Effector CD8-positive, alpha-beta T cell (primary cell): ENCODE measurements around the gene NRL.

Experiments
- DNase-seq: peaks from one replicate; lab custom pipeline; 2025; lab: John Stamatoyannopoulos, UW

Gene NRL

DNA sequence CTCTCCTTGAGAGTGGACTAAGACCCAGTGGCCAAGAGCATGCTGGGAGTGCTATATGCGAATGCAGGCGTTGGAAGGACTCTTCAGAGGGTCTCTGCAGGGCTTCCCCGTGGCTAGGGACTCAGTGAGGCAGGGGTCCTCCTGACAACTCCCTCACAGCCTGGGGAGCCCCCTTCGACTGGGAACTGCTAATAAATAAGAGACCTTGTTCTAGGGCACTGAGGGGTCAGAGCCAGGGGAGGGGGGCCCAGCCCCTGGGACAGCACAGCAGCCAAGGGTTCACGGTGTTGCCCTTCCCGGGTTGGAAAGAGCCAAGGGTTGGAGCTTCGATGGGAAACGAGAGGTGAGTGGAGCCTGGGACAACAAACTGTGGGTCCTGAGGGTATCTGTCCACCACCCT is 49.3 kb downstream of the NRL start:
- no peak for DNase-seq

DNA sequence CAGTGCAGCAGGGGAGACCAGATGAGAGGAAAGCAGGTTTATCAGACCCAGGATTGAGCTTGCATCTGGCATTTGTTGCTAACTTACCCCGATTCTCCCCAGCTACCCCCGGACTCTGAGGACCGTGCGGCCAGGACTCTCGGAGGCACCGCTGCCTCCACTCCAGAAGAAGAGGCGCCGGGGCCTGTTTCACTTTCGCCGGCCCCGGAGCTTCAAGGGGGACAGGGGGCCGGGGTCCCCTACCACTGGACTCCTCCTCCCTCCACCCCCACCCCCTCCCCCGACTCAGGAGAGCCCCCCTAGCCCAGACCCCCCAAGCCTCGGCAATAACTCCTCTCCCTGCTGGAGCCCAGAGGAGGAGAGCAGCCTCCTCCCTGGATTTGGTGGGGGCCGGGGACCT is 49.9 kb downstream of the NRL start:
- no peak for DNase-seq

DNA sequence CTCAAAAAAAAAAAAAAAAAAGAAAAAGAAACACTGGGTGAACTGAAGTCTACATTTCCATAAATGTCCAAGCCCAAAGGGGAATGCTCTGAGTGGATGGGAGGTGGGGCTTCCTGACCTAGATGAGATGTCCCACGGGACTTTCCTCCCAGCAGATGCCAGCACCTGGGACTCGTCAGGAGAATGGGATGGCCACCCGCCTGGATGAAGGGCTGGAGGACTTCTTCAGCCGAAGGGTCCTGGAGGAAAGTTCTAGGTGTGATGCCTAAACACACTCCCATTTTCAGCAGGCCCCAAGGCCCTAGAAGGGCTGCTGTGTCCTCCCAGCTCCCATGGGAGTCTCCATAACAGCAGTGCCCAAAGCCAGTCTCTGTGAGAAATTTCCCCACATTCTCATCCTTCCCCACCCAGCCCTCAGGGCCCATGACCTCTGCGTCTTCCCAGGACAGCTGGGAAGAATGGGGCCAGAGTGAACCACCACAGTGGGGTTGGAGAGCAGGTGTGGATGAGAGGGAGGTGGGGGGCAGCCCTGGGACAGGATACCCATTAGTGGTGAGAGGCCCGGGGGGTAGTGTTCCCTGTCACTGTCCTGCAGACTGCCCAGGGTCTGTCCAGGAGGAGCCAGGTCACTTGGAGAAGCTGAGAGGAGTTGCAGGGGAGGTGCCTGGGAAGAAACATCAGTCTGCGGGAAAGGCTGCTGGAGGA is 50.5 kb downstream of the NRL start:
- DNase-seq, result no peak

DNA sequence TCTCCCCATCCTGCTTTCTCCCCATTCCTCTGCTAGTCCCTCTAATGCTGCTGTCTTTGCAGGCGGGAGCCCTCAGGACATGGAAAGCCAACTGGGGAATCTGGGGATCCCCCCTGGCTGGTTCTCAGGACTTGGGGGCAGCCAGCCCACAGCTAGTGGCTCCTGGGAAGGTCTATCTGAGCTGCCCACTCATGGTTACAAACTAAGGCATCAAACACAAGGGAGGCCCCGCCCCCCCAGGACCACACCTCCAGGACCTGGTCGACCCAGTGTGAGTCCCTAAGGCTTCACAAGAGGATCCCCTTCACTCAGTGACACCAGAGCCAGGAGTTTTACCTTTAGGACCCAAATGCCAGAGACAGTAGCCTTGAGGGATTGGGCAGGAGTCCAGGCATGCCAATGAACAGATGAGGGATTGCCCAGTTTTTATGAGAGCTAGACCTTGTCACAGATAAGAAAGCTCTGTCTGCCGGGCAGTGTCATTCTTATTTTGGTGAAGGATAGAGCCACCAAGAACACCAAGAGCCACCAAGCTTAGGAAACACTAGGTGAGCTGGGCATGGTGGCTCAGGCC is 51.4 kb downstream of the NRL start:
- no peak for DNase-seq

DNA sequence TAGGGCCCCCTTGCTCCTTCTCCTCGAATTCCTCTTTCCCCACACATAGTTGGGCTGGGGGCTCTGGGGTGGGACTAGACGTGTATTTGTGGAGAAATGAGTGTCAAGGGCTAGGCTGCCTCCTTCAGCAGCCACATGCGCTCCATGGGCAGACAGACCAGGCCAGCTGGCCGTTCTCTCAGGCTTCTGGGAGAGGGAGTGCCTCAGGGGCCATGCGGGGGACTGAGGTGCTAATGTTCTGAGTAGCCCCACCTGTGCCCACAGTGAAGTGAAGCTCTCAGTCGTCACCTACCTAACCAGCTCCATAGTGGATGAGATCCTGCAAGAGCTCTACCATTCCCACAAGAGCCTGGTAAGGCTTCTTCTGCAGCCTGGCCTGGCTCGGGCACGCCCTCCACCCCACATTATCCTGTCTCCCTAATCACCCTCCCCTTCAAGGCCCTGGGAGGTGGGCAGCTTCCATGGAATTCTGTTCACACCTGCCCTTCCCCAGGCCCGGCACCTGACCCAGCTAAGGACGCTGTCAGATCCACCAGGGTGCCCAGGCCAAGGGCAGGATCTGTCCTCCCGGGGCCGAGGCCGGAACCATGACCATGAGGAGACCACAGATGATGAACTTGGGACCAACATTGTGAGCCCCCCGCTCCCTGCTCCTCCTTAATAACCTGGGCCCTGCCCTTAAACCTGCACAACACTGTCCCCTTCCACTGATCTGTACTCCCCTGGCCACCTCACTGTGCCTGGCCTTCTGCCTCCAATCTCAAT is 52.4 kb downstream of the NRL start:
- no peak for DNase-seq

DNA sequence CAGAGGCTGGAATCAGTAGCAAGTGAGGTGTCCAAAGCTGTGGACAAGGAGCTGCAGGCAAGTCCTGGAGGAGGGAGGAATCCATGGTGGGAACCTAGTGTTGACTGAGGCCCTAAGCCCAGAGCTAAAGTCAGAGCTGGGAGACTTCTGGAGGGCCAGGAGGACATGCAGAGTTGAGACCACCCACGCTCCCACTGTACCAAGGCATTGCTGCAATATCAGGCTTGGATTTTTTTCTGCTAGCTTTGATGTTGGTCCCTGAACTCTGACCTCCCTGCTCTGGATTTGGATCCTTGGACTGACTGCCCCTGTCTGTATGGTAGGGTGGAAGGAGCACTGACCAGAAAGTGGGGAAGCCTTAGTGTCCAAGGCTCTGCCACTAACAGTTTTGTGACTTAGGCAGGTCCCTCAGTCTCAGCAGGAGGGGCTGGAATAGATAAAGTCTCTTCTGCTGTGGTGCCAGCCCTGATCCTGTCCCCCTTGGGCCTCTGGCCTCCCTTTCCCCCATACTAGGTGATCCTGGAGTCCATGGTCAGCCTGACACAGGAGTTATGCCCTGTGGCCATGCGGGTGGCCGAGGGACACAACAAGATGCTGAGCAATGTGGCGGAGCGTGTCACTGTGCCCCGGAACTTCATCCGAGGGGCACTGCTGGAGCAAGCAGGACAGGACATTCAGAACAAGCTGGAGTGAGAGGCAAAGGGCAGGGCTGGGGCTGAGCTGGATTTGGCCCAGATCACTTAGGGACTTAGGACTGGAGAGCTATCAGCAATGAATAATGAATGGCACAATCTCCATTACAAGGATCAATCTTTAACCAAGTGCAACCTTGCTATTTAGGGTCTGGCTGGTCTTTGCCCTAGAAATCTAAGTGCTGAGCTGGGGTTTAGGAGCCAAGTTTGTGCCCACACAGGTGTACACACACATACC is 53.5 kb downstream of the NRL start:
- no peak for DNase-seq

DNA sequence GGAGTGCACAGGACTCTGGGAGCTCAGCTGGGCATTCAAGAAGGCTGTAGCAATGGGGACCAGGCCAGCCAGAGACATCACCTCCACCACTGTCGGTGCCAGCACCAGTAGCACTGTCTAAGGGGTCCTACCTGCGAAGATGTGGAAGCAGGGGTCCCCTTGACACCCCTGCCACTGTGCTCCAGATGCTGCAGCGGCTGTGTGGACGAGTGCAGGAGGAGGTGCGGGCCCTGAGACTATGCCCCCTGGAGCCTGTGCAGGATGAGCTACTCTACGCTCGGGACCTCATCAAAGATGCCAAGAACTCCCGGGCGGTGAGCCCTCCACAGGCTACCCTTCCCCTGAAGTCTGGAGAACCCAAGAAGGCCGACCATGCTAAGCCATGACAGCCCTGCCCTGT is 54.3 kb downstream of the NRL start:
- no peak for DNase-seq

DNA sequence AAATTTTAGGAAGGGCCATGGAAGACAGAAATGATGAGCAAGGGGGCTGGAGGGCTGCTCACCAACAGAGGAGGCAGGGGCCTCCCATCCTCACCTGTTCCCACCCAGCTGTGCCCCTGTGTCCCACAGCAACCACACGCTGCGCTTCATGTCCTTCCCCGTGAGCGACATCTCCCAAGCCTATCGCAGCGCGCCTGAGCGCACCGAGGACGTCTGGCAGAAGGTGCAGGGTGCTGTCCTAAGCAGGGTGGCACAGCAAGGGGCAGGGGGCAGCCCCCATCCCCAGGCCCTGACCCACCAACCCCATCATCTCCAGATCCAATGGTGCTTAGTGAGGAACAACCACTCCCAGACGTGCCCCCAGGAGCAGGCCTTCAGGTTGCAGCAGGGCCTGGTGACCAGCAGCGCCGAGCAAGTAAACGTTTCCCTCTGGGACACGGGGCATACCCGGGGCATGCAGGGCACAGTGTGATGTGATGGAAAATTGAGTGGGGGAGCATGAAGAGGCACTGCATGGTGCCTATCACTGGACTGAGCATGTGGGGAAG is 54.8 kb downstream of the NRL start:
- DNase-seq, result no peak

DNA sequence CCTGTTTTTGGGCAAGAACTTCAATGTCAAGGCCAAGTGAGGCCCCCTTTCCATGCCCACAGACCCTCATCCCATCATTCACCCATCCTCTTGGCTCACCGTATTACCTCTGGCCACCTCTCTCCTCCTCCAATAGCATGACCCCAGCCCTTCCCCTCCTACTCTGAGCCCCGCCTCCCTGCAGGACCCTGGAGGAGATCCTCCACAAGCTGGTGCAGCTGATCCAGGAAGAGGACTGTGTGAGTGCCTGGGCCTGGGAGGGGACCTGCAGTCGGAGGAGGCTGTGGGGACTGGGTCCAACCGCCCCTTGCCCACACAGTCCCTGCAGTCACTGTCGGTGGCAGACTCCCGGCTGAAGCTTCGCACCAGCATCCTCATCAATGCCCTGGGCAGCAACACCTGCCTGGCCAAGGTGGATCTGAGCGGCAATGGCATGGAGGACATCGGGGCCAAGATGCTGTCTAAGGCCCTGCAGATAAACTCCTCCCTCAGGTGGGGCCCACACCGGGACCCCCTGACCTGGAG is 55.7 kb downstream of the NRL start:
- DNase-seq, result no peak

DNA sequence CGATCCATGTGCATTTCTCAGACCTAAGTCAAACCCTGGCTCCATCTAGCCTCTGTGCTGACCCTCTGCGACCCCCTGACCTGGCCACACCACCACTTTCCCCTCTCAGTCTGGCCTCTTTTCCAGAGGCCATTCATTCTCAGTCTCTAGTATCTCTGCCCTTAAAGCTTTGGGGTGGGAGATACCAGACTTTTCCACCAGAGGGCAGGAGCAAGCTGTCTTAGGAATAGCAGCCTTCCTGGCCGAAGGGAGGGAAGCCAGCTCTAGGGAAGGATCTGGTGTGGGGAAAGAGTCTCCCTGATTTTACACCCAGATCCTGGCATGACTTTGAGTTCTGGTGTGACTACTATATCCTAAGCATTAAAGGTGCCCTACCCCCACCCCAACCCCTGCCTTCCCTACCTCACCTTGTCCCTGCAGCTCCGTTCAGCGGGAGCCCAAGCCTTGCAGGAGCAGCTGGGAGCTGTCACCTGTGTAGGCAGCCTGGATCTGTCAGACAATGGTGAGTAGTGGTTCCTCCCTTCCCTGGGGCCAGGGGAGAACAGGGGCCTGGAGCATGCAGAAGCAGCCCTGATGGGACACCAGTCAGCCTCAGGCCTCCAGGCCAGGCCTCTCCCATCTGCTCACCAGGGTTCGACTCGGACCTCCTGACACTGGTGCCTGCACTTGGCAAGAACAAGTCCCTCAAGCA is 56.3 kb downstream of the NRL start:
- peak; percentile 61 for DNase-seq

DNA sequence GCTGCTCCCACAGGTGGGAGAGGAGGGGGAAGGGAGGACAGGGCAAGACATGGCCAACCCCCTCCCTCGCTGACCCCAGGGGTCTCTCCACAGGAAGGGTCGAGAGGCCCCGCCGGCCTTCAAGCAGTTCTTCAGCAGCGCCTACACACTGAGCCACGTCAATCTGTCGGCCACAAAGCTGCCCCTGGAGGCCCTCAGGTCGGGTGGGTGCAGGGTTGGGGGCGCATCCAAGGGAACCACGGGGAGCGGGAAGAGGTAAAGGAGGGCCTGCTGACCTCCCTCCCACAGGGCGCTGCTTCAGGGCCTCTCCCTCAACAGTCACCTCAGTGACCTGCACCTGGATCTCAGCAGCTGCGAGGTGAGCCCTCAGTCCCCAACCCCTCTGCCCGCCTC is 56.9 kb downstream of the NRL start:
- no peak for DNase-seq

DNA sequence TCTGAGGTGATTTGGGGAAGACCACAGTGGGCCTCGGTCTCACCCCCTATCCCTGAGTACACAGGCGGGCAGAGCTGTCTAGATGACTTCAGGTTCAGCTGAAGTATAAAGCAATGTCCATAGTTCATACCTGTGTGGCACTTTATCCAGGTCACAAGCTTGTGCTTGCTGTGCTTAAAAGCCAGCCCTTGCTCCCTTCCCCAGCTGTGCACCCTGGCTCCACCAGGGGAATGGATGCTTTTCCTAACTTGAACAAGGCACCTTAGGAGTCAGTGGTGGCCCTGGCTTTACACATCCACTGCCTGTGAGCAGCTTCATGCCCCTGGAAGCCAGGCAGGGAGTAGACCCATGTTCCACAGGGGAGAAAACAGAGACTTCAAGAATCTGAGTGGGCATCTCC is 57.5 kb downstream of the NRL start:
- no peak for DNase-seq

DNA sequence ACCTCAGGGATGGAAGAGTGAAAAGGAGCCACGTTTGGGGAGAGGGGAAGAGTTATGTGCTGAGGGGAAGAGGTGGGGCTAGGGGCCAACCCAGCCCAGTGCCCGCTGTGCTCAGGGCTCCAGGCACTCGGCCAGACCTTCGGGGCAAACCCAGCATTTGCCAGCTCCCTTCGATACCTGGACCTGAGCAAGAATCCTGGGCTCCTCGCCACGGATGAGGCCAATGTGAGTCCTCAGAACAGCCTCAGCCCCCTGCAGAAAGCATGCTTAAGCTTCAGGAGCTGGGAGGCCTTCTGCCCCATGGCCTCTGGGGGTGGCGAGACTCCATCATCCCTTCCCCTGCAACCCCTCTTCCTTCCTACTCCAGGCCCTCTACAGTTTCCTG is 58.0 kb downstream of the NRL start:
- DNase-seq, result no peak

DNA sequence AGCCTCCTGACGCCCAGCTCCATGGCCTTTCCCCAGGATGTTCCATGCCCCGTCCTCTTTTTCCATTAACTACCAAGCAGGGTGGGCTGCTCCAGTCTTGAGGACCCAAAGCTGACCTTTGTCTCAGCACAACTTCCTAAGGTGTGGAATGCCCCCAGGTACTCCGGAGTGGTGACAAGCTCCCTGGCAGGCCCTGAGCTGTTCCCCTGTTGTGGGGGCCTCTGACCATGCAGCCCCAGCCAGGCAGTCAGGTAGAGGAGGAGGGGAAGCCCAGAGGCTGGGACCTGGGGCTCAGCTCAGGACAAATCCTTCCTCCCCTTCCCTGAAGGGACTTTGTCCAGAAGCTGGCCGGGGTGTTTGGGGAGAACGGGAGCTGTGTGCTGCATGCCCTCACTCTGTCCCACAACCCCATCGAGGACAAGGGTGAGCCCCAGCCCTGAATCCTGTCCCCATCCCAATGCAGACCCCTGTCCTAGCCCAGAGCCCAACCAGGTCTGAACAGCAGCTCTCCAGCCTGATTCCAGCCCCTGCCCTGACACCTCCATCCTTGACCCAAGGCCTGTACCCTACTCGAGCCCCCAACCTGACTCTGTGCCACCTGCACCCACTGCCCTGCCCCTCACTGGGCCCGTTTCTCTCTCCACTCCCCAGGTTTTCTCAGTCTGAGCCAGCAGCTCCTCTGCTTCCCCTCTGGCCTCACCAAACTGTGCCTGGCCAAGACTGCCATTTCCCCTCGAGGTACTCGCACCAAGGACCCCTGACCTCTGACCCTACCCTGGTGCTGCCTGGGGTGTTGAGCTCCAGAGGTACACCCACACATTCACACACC is 58.6 kb downstream of the NRL start:
- DNase-seq, result no peak

DNA sequence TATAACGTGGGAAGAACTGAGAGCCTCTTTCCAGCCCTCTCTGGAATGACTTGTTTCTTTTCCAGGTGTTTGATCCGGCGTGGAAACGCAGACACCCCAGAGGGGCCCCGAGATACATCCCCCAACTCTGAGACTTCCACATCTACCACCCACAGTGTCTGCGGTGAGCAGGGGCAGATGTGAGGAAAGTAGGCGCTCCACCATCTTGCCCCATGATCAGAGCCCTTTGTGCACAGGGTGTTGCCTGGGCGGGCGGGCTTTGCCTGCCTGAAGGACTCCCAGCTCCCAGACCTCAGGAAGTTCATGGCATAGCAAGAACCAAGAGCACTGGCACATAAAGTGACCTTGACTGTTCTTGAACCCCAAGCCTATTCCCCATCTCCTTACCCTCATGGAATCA is 60.1 kb downstream of the NRL start:
- DNase-seq, result no peak

DNA sequence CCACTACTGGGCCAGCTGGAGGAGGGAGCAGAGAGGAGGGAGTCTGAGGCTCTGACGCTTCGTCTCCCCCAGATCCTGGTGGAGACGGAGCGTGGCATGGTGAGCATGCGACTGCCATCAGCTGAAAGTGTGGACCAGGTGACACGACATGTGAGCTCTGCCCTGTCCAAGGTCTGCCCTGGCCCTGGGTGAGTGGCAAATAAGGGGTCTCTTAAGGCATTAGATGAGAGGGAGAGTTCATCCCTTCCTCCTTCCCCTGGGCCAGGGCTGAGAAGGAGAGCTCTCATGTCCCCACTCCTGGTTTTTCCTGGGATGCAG is 60.5 kb downstream of the NRL start:
- no peak for DNase-seq

DNA sequence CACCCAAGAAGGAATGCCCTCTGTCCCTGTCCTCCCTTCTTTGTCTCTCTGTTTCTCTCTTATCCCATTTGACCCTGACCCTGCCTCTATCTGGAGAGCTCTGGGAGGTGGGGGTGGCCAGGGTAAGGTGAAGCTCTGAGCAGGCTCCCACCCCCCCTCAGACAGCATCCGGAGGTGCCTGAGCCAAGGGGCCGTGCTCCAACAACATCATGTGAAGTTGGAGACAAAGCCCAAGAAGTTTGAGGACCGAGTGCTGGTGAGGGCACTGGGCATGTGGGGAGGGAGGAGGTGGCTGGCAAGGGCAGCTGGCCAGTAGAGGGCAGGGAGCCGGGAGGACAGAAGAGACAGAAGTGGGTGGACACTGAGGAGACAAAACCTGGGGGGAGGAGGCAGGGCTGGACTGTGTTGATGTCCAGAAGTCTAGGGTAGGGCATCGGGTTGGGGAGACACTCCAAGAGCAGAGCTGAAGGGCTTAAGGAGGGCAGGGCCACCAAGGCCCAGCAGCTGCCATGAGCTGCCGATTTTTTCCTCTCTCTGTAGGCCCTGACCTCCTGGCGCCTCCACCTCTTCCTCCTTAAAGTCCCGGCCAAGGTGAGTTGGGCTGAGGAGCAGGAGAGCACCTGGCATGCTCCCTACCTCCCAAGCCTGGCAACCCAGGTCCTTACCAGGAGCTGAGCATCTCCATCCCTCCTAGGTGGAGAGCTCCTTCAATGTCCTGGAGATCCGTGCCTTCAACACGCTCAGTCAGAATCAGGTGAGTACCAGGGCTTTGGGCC is 61.0 kb downstream of the NRL start:
- no peak for DNase-seq

DNA sequence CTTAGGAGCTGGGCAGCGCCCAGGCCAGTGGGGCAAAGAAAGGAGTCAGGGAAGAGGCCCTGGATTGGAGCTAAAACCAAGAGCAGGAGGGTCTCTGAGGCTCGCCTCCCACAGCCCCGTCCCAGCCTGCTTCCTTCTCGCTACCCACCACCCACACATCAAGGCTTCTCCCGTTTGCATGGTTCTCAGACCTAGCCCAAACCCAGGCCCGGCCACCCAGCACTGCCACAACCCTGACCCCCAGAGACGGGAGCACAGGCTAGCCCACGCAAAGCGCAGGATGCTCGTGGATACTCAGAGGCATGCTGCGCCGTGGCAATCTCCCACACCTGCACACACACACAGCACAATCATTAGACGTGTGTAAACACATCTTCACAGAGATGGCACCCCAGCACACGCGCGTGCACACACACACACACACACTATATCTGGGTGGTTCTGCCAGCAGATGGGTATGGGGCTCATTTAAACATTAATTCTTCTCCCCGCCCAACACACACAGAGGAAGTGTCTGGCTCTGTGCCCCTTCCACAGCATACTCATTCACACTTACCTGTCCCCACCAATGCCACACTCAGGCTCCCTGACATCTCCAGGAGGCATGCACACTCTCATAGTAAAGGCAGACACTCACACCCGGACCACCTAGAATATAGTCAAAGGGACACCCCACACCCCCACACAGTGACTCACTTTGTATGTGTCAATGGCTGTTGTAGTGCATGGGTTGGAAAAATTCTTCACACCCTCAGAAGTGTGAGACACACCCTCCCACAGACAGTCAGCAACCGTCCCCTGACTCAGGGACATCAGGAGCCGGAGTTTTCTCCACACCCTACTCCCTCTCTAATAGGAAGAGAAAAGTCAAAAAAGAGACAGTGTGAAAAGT is 61.8 kb downstream of the NRL start:
- no peak for DNase-seq
